Measurements from ENCODE around the gene VRTN.

The VRTN gene

DNA sequence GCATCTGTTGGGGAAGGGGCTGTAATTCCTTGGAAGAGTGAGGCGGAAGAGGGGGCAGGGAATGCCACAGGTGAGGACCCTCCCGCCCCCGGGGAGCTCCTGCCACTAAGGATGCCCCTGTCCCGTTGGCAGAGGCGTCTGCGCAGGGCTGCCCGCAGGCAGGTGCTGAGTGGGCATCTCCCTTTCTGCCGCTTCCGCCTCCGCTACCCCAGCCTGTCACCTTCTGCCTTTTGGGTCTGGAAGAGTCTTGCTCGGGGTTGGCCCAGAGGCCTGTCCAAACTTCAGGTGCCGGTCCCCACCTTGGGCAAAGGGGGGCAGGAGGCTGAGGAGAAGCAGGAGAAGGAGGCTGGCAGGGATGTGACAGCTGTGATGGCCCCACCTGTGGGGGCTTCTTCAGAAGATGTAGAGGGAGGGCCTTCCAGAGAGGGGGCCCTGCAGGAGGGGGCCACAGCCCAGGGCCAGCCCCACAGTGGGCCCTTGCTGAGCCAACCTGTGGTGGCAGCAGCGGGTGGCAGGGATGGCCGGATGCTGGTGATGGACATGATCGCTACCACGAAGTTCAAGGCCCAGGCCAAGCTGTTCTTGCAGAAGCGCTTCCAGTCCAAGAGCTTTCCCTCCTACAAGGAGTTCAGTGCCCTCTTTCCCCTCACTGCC is 10.0 kb downstream of the VRTN start:
- Histone ChIP-seq H3K9ac (ENCODE audit: low read depth, low read length, poor library complexity, severe bottlenecking) (no peak overlapping the region), H3K79me2 (ENCODE audit: insufficient read depth, low read length) (no peaks in the 10 kb centered on the region), H3K4me2 (ENCODE audit: low read depth, low read length, poor library complexity, severe bottlenecking) (no peak overlapping the region), H3F3A (ENCODE audit: low read depth) (no peaks in the 10 kb centered on the region), H3K4me1 (ENCODE audit: insufficient read depth, low read length, poor library complexity, severe bottlenecking) (no peaks in the 10 kb centered on the region), H3K9me3 (ENCODE audit: insufficient read depth, low read depth, low read length) (no peaks in the 10 kb centered on the region), H3K36me3 (ENCODE audit: insufficient read depth, low read length) (no peaks in the 10 kb centered on the region), H2AFZ (ENCODE audit: low read length) (no peak overlapping the region), H4K20me1 (ENCODE audit: insufficient read depth, low read length, poor library complexity, severe bottlenecking) (no peaks in the 10 kb centered on the region), H3K9me2 (replicated peaks; ENCODE audit: low read depth, low read length) (no peaks in the 10 kb centered on the region), H3K4me3 (ENCODE audit: low read length, poor library complexity, severe bottlenecking) (no peak overlapping the region), H3K27me3 (ENCODE audit: insufficient read depth, low read length, poor library complexity, severe bottlenecking) (no peaks in the 10 kb centered on the region)
- TF ChIP-seq EZH2phosphoT487 (IDR thresholded peaks at IDR 0.05; ENCODE audit: borderline replicate concordance): no peak
- TF ChIP-seq, protein P1, sequence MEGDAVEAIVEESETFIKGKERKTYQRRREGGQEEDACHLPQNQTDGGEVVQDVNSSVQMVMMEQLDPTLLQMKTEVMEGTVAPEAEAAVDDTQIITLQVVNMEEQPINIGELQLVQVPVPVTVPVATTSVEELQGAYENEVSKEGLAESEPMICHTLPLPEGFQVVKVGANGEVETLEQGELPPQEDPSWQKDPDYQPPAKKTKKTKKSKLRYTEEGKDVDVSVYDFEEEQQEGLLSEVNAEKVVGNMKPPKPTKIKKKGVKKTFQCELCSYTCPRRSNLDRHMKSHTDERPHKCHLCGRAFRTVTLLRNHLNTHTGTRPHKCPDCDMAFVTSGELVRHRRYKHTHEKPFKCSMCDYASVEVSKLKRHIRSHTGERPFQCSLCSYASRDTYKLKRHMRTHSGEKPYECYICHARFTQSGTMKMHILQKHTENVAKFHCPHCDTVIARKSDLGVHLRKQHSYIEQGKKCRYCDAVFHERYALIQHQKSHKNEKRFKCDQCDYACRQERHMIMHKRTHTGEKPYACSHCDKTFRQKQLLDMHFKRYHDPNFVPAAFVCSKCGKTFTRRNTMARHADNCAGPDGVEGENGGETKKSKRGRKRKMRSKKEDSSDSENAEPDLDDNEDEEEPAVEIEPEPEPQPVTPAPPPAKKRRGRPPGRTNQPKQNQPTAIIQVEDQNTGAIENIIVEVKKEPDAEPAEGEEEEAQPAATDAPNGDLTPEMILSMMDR (conservative IDR thresholded peaks at IDR 0.05; ENCODE audit: low read length): no peak

DNA sequence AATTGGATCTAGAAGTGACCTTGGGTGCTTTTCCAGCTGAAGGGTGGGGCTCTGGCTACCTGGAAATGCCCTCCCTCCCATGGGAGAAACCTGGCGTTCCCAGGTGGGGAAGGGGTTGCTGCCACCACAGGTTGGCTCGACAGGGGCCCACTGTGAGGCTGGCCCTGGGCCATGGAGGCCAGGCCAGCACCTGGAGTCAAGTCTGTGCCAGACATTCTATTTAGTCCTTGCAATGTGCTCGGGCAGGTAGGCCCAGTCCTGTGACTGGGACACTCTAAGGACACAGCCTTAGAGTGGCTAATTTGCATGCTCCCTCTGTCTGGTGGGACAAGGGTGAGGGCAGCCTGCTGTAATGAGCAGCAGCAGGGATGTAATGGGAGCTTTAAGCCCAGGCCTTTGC is 11.9 kb downstream of the VRTN start:
- TF ChIP-seq EZH2phosphoT487 (IDR thresholded peaks at IDR 0.05; ENCODE audit: borderline replicate concordance): no peak
- TF ChIP-seq, protein P1 (conservative IDR thresholded peaks at IDR 0.05; ENCODE audit: low read length): no peak
- Histone ChIP-seq H3K9me2 (replicated peaks; ENCODE audit: low read depth, low read length) (no peaks in the 10 kb centered on the region), H2AFZ (ENCODE audit: low read length) (no peak overlapping the region), H3K4me1 (ENCODE audit: insufficient read depth, low read length, poor library complexity, severe bottlenecking) (no peaks in the 10 kb centered on the region), H4K20me1 (ENCODE audit: insufficient read depth, low read length, poor library complexity, severe bottlenecking) (no peaks in the 10 kb centered on the region), H3K79me2 (ENCODE audit: insufficient read depth, low read length) (no peaks in the 10 kb centered on the region), H3K4me3 (ENCODE audit: low read length, poor library complexity, severe bottlenecking) (no peak overlapping the region), H3K4me2 (ENCODE audit: low read depth, low read length, poor library complexity, severe bottlenecking) (no peak overlapping the region), H3K9ac (ENCODE audit: low read depth, low read length, poor library complexity, severe bottlenecking) (no peak overlapping the region), H3K27me3 (ENCODE audit: insufficient read depth, low read length, poor library complexity, severe bottlenecking) (no peaks in the 10 kb centered on the region), H3K36me3 (ENCODE audit: insufficient read depth, low read length) (no peaks in the 10 kb centered on the region), H3K9me3 (ENCODE audit: insufficient read depth, low read depth, low read length) (no peaks in the 10 kb centered on the region), H3F3A (ENCODE audit: low read depth) (no peaks in the 10 kb centered on the region)

DNA sequence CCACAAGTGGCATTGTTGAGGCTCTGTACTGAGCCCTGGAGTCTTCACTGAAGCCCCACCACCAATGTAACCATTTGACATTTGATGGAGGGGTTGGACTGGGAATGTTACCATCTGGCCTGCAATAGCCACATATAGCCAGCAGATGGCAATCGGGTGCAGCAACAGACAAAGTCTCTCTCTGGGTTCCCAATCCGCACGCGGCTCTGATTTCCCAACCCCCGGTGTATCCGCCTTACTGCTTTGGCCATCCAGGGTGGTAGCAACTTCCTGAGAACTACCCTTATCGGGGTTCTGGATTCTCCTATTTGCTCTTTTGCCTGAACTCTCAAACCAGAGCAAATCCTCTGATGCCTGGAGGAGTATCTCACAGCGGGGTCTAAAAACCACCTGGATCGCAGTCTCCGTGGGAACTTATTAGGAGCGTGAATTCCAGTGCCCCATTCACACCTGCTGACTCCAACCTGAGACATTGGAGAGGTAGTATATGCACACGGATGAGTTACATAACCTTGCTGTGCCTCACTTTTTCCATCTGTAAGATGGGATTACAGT is 14.2 kb downstream of the VRTN start:
- no peak overlapping the region for H3K9ac ChIP-seq (ENCODE audit: low read depth, low read length, poor library complexity, severe bottlenecking)
- H3F3A ChIP-seq (ENCODE audit: low read depth): no peaks in the 10 kb centered on the region
- no peaks in the 10 kb centered on the region for H3K27me3 ChIP-seq (ENCODE audit: insufficient read depth, low read length, poor library complexity, severe bottlenecking)
- H3K4me3 ChIP-seq (ENCODE audit: low read length, poor library complexity, severe bottlenecking): no peak overlapping the region
- H2AFZ ChIP-seq (ENCODE audit: low read length): no peak overlapping the region
- no peak overlapping the region for H3K4me2 ChIP-seq (ENCODE audit: low read depth, low read length, poor library complexity, severe bottlenecking)
- H3K9me2 ChIP-seq (replicated peaks; ENCODE audit: low read depth, low read length): no peaks in the 10 kb centered on the region
- no peaks in the 10 kb centered on the region for H3K9me3 ChIP-seq (ENCODE audit: insufficient read depth, low read depth, low read length)
- no peaks in the 10 kb centered on the region for H4K20me1 ChIP-seq (ENCODE audit: insufficient read depth, low read length, poor library complexity, severe bottlenecking)
- no peaks in the 10 kb centered on the region for H3K79me2 ChIP-seq (ENCODE audit: insufficient read depth, low read length)
- H3K4me1 ChIP-seq (ENCODE audit: insufficient read depth, low read length, poor library complexity, severe bottlenecking): no peaks in the 10 kb centered on the region
- TF ChIP-seq, protein P1 (conservative IDR thresholded peaks at IDR 0.05; ENCODE audit: low read length): peak; percentile 95
- TF ChIP-seq EZH2phosphoT487 (IDR thresholded peaks at IDR 0.05; ENCODE audit: borderline replicate concordance): no peak
- no peaks in the 10 kb centered on the region for H3K36me3 ChIP-seq (ENCODE audit: insufficient read depth, low read length)
